ENCODE measurements around the gene HS3ST4.

The HS3ST4 gene

GRCh38 chr16:25726430-25727098 lies 34.8 kb downstream of the HS3ST4 start:
- in situ Hi-C loops (cut with HindIII; ENCODE audit: low sequenced_read_pairs), result no loop called here

GRCh38 chr16:25729188-25729915 lies 37.6 kb downstream of the HS3ST4 start:
- H3K4me3 ChIP-seq (ENCODE audit: low read depth, low read length), result no peak overlapping the region
- TF ChIP-seq CTCF (IDR thresholded peaks at IDR 0.05; ENCODE audit: low read depth, low read length), result no peak
- in situ Hi-C loops (cut with HindIII; ENCODE audit: low sequenced_read_pairs), result no loop called here
- no peak for DNase-seq (ENCODE audit: low read depth, low spot score)

More at GRCh38 chr16:25726430-25727098, 34.8 kb downstream of the HS3ST4 start:
- no peak for TF ChIP-seq CTCF (IDR thresholded peaks at IDR 0.05; ENCODE audit: low read depth, low read length)
- H3K4me3 ChIP-seq (ENCODE audit: low read depth, low read length), result no peak overlapping the region
- no peak for DNase-seq (ENCODE audit: low read depth, low spot score)

DNA sequence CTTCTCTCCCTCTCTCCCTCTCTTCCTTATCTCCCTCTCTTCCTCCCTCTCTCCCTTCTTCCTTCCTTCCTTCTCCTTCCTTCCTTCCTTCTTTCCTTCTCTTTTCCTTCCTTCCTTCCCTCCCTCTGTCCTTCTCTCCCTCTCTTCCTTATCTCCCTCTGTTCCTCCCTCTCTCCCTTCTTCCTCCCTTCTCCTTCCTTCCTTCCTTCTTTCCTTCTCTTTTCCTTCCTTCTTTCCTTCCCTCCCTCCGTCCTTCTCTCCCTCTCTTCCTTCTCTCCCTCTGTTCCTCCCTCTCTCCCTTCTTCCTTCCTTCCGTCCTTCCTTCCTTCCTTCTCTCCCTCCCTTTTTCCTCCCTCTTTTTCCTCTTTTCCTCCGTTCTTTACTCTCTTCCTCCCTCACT lies 38.6 kb downstream of the HS3ST4 start:
- in situ Hi-C loops (cut with HindIII; ENCODE audit: low sequenced_read_pairs), result no loop called here
- DNase-seq (ENCODE audit: low read depth, low spot score), result no peak
- no peak overlapping the region for H3K4me3 ChIP-seq (ENCODE audit: low read depth, low read length)
- TF ChIP-seq CTCF (IDR thresholded peaks at IDR 0.05; ENCODE audit: low read depth, low read length), result no peak

GRCh38 chr16:25734430-25735385 lies 42.9 kb downstream of the HS3ST4 start:
- H3K4me3 ChIP-seq (ENCODE audit: low read depth, low read length), result no peak overlapping the region
- no peak for DNase-seq (ENCODE audit: low read depth, low spot score)
- in situ Hi-C loops (cut with HindIII; ENCODE audit: low sequenced_read_pairs), result no loop called here
- TF ChIP-seq CTCF (IDR thresholded peaks at IDR 0.05; ENCODE audit: low read depth, low read length), result no peak

- no peak for DNase-seq (ENCODE audit: low read depth, low spot score)
- in situ Hi-C loops (cut with HindIII; ENCODE audit: low sequenced_read_pairs), result no loop called here
- no peak for TF ChIP-seq CTCF (IDR thresholded peaks at IDR 0.05; ENCODE audit: low read depth, low read length)
These were observed 43.9 kb downstream of the HS3ST4 start for GRCh38 chr16:25735645-25736044.

DNA sequence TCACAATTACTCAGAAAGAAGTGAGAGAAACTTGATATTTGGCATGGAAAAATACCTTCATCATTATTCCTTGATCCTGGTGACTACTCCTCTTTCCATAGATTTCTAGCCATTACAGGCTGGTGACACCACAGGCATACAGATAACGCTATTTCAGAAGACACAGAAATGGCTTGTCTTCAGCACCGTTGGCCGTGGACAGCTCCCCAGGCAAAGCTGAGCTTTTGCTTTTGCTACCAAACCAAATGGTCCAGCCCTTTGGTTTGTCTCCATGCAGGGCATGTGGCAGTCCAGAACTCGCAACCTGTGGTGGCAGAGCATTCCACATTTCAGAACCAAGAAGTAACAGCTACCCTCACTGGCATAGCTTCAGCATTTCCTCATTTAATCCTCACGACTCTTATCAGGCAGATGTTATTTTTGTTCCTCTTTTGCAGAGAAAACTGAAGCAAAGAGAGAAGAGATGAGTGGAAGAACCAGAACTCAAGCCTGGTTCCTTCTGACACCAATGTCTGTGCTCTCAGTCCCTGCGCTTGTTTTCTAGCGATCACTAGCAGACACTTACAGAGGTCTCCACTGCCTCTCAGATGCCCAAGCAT lies 55.5 kb downstream of the HS3ST4 start:
- H3K4me3 ChIP-seq (ENCODE audit: low read depth, low read length), result no peak overlapping the region
- in situ Hi-C loops (cut with HindIII; ENCODE audit: low sequenced_read_pairs), result no loop called here
- DNase-seq (ENCODE audit: low read depth, low spot score), result no peak
- TF ChIP-seq CTCF (IDR thresholded peaks at IDR 0.05; ENCODE audit: low read depth, low read length), result no peak

More at GRCh38 chr16:25735645-25736044, 43.9 kb downstream of the HS3ST4 start:
- H3K4me3 ChIP-seq (ENCODE audit: low read depth, low read length), result no peak overlapping the region

Data from astrocyte of the spinal cord (primary cell).